GM18498 (cell line): ENCODE data around the gene SGCD.

Source experiments
- ATAC-seq: cut with Tn5 transposase; IDR thresholded peaks from one replicate; pipeline ENCODE4 v1.9.1; 2021; ENCODE audit warnings: mild to moderate bottlenecking, moderate library complexity; ENCODE audit not compliant: unreplicated experiment

SGCD gene

DNA sequence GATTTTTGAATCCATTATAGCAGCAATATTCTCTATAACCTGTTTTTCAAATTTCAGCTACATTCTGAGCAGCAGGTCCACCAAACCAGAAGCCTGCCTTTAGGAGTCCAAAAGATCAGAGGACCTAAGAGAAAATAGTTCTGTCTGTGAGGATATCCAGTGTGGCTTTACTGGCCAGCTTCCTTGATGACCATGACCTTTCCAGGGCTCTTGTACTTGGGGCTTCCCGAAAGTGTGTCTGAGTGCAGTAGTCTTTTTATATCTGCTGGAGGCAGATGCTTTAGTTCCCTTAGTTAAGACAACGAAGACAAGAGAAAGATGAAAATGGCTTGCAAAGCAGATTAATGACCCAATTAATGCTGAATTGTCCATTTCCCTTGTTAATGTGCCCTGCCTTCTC lies 72.4 kb downstream of the SGCD start:
- no peak for ATAC-seq

DNA sequence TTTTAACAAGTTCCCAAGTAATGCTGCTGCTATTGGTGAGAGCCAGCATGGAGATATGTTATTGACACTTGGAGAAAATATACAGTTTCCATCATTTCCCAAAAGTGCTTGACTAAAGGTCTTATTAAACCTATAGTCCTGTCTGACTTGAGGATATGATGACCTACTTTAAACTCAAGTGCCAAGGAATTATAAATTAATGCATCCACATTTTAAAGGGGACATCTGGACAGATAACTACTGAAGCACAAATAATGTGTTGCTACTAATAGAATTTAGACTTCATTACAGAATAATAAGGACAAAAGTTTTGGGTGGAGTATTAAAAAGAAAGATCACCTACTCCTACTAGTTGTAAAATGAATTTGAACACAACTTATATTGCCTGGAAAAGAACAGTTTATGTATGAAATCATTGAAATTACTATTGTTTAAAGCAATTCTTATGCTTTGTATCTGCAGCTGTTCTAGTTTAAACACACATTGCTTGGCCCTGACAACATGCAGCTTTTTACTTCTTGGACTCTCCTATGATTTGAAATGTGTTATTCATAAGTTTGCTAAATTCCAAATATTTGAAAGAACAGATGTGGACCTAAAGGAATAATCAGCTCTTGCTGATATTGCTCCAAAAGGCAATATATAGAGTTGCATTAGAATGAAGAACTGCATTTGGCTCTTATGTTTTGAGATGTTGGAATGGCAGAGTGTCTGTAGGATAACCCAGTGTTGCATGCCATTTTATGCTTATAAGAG lies 73.4 kb downstream of the SGCD start:
- ATAC-seq: no peak

DNA sequence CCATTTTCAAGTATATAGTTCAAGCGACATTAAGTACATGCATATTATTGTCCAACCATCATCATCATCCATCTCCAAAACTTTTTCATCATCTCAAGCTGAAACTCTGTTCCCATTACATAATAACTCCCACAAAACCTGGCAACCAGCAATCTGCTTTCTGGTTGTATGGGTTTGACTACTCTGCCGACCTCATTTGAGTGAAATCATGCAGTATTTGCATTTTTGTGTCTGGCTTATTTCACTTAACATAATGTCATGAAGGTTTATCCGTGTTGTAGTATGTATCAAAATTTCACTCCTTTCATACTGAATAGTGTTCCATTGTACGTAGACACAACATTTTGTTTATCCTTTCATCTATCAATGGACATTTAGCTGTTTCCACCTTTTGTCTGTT lies 74.8 kb downstream of the SGCD start:
- ATAC-seq: peak; percentile 2

DNA sequence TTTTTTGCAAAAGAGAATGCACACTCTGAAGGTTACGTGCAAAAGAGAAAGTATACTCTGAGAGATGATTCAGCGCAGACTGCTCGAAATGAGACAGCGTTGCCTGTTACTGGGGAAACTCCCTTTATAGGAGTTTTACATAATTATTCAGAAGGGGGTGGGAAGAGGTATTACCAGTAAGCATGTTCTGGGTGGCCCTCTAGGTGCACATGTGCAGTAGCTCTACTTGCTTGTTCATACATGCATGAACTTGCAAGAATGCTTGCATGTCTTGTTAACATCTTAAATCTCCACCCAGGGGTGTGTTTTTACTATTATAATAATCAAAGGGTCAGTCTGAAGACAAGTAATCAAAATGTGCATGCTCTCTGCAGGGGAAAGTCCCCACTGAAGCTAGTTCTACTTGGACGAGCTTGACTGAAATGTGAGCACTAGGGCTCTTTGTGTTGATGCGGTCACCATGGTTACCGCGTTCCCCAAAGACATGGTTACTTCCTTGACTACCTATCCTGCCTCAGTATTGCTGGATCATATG lies 75.5 kb downstream of the SGCD start:
- ATAC-seq: peak; percentile 97

DNA sequence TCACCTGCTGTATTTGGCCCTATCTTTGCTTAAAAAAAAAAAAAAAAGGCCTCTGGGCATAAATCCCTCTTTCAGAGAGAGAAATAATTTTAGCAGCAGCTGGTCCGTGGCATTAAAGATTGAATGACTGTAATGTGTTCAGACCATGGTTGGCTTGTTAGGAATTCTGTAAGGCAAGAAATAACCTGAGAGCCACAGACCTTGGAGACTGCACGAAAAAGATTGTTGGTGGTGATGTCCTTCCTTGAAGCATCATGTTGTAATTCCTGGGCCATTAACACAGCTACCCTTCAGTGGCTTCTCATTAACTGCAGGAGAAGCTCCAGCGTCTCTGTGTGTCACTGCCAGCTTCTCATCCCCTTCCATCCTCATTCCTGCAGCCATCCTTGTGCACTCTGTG lies 79.0 kb downstream of the SGCD start:
- ATAC-seq: no peak

DNA sequence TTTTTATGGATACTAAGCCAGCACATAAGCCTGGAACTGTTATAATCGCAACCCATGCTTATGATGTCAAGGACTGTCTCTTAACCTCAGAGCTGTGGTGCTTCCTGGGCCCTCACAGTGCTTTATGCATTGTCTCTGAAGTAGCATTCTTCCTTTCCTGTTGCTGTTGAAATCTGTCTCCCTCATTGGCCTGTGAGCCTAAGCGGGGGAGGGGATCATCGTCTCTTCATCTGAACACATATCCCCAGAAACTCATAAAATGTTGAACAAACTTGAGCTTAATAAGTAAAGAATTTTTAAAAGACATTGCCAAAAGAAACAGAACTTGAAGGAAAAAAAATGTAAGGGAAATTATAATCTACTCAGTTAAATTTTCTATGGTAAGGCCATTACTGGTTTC lies 80.3 kb downstream of the SGCD start:
- no peak for ATAC-seq

DNA sequence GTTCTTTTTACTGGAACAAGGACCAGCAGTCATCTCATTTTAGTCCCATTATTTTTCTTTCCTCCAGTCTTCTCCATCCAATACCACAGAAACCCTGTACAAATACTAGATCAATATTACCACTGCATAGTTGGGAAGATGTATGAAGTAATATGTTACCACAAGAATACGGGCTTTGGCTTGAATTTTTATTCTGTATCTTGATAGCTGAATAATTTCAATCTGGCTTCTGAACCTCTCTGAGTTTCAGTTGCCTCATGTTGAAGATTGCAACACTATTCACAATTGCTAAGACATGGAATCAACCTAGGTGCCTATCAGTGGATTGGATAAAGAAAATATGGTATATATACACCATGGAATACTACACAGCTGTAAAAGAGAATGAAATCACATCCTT lies 82.9 kb downstream of the SGCD start:
- ATAC-seq: no peak

DNA sequence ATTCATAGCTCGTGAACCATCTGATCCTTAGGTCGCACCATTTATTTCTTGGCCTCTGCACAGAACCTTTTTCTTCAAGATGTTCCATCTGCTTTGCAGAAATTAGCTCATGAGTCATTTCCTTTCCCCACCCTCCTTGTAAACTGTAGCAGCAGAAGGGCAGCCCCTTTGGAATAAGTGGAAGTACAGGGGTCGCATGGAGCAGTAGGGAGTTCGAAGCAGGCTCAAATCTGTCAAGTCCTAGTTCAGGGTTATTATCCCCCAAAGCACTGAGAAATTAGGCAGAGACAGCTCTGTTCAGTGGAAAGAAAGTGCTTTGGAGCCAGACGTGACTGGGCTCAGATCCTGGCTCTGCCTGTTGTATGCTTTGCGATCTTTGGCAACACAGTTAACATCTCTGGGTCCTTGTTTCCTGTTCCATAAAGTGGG lies 84.2 kb downstream of the SGCD start:
- ATAC-seq: no peak

DNA sequence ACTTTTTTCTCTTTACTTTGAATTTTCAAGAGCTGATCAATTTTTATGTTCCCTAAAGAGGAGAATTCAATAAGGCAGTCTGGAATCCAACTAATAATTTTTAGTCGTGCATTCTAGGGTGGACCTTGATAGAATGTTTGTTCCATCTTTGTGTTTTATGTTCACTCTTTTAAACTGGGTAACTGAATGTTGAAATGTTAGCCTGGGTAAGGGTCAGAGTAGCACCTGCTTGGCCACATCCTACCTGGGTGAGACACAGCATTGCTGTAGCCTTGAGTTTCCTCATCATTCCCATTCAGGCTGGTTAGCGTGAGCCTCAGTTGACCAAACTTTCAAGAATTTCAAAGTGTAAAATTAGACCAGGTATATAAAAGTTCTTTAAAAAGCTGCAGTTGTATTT lies 85.0 kb downstream of the SGCD start:
- ATAC-seq: no peak

DNA sequence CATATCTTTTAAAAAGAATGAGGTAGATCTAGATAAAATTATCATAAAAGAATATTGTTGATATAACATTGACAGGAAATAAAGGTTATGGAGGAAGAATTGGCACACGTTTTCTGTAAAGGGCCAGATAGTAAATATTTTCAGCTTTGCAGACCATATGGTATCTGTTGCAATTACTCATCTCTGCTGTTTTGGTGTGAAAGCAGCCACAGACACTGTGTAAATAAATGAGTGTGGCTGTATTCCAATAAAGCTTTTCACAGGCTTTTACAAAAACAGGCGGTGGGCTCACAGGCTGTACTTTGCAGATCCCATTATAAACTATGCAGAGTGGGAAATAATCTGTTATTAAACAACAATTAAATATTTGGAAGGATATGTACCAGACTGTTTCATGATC lies 87.4 kb downstream of the SGCD start:
- ATAC-seq: no peak

DNA sequence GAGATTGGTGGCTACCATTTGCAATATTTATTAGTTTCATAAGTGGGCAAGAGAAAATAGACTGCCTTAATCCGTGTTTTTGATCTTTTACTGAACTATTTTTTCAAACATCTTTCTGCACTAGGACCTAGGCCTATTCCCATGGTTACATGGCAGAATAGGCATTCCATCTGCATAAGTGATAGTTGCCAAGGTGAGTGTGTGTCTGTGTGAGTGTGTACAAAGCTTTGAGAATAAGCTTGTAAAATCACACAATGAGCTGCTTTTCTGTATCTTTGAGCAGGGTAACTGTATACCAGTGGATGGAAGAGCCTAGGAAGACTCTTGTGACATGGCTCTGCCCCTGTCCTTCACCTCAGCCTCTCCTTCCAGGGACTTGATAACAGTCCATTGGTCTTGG lies 92.7 kb downstream of the SGCD start:
- ATAC-seq: no peak

DNA sequence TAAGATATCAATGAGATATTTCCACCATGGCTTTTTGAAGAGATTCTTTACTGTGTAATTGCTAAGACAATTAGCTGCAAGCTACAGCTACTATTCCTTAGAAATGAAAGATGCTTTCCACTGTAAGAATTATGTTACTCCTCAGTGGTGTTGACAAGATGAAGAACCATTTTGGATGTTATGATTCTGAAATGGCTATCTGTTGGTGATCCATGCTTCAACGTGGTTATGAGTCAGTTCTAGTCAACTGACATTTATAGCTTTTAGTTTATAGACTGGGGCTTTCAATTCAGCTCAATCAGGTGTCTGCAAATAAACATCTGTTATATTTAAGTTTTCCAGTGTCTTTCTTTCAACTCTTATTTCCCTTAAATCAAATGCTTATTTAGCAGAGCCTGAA lies 93.7 kb downstream of the SGCD start:
- ATAC-seq: no peak

DNA sequence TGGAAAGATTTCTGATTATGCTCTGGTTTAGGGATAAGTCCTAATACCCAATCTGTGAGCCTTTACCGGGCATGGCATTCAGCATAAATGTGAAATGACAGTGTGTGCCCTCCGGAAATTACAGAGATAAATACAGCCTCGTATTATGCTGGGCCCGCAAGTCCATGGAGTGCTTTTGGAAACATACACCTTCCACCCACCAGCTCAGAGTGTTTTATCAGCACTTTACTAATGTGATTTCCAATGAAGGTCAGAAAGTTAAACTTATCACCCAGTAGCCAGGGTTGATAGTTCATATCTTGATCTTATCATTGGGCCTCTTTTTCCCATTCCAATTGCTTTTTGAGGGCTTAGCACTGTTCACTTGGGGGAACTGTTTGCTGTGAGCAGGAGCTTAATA lies 94.8 kb downstream of the SGCD start:
- no peak for ATAC-seq

DNA sequence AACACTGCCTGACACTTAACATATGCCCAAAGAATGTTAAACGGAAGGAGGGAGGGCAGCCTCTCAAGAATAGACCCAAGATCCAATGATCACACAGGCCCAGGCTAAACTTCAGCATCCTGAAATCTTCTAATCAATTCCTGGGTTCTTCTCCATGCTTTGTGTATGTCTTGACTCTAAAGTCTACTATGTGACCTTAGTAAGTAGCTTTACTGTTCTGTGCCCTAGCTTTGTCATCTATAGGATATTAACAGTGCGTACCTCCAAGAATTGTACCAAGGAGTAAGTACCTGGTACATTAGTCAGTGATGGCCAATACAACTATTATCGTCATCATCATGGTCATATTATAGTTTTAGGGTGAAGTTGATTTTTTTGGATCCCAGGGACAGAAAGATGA lies 96.6 kb downstream of the SGCD start:
- no peak for ATAC-seq

DNA sequence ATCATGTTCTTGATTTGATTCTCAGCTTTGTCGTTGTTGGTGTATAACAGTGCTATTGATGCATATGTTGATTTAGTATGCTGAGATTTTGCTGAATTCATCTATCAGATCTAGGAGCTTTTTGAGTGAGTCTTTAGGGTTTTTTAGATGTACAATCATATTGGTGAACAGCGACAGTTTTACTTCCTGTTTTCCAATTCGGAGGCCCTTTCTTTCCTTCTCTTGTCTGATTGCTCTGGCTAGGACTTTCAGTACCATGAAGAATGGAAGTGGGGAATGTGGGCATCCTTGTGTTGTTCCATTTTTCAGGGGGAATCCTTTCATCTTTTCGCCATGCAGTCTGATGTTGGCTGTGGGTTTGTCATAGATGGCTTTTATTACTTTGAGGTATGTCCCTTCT lies 100.4 kb downstream of the SGCD start:
- ATAC-seq: no peak

DNA sequence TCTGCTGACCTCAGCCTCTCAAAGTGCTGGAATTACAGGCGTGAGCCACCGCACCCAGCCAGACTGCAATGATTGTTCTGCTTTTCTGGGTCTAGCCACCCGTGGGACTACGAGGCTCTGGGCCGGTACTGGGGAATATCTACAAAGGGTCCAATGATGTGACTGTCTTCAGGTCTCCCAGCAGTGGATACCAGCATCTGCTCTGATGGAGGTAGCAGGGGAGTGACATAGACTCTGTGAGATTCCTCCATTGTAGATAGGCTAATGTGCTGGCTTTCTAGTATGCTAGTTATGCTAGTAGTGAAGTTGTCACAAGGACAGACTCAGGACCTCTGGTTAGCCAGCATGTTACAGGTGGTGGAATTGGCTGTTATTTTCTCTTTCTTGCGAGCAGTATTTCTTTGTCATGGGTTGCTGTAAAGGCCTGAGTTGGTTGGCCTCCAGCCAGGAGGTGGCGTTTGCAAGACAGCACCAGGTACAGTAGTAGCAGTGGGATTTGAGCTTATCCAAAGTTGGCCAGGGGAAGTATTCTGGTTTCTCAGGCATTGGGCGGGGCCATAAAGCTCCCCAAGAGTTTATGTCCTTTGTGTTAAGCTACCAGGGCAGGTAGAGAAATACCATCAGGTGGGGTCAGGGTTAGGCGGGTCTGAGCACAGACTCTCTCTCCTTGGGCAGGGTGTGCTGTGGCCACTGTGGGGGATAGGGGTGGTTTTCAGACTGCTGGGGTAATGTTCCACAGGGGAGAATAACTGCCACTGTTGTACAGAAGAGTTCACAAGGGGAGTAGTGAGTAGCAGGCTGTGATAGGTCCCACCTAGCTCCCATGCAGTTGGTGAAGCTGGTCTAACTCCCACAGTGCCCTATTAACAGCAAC lies 105.2 kb downstream of the SGCD start:
- no peak for ATAC-seq

DNA sequence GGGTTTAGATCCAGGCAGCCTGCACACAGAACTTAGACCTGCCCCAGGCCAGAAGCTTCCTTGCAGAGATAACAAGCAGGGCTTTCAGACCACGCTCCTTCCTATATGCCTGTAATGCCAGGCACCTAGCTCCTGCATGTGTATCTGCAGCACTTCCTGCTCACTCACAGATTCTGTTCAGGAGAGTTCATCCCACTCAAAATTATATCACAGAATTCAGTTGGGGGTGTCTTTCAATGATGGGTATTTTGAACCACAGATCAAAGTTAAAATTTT lies 105.8 kb downstream of the SGCD start:
- ATAC-seq: no peak

DNA sequence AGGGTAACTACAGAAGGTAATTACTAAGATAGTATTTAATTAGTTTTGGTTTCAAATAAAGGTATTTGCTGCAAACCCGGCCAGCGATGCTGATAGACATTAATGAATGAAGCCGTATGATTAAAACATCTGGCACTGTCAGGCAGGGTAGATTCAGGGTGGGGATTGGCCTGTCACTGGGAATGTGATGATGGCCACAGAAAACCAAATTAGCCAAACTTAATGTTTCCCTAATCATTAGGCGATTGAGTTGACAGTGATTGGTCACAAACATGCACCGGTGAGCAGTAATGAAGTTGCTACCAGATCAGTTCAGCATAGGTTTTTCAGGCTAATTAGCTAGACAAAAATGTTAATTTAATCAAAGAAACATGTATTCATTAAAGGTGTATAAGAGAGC lies 107.5 kb downstream of the SGCD start:
- no peak for ATAC-seq

DNA sequence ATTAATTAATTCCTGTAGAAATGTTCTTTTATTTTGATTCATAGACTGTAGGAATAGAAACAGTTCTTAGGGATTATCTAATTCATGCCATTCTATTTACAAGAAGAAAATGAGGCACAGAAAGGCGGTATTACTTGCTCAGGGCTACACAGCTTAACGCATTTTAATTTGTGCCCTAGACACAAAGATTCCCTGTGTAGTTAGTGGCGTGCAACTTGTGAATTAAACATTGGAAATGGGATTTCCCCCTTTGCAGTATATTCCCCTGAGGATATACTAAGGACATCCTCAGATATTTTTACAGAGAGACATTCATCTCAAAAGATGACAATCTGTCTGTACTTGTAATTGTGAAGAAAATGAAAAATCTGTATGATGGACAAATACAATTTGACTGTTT lies 108.1 kb downstream of the SGCD start:
- ATAC-seq: no peak

DNA sequence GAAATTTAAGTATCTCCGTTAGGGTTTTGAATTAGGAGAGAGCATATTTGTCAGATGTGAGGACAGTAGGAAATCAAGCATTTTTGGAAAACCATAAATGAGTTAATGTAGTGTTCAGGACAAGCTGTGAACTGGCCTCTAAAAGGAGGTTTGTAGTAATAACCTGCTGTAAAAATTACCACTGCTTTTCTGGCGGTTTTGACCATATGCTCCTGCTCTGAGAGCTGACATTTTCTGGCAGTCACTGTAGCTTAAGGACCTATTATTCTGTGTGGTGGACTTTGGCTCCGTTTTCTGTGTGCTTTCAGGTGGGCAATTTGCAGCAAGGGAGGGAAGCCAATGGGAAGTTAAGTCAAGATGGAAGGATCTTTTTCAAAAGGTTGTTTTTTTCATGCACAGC lies 111.1 kb downstream of the SGCD start:
- no peak for ATAC-seq

DNA sequence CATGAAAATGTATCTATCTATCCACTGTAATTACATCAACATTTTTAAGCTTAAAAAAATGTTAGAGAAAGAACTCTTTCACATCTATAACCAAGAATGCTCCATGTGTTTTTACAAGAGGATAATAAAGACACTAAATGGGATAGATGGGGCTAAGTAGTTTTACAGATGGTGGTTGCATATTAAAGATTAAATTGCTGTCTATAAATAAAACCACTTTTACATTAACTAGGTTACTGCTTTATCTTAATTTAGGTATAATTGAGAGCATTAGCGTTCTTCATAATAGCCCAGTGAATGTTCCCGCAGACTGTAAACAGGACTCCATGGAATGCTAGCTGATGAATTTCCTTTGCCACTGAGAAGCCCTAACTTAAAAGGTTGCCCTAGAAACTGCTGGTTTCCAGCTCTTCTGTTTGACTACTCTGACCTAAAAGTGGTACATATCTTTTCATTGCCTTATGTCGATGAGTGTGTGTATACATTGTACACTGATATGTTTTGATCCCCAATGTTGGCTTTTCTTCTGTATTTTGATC lies 117.9 kb downstream of the SGCD start:
- ATAC-seq: no peak

DNA sequence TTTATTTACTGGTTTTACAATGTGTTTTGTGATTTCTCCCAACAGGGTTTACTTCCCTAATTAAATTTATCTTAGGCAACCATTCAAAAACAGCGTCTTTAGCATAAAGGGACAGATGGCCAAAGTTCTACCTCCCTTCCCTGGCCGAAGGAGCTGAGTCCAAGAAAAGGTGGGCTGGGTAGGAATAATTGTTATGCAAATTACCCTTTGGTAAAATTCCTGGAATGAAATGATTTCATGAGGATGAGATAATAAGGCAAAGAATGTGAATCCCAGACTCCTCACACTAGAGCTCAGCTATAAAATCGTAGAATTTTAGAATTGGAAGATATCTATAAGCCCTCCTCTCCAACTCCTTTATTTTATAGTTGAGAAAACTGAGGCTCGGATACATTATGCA lies 119.6 kb downstream of the SGCD start:
- ATAC-seq: no peak
